ENCODE data around the gene NMB.
A peak's percentile ranks its signal among the peaks of the same experiment; 100 is the strongest.
"Not testable (repeated sequence)": the region's sequence is repeated elsewhere in the genome, so short reads cannot be mapped to it uniquely, and the experiment has no call there.

NMB gene

GRCh38 chr15:84654689-84655453, 3.1 kb downstream of the NMB start:
- peak; percentile 55 for DNase-seq (ENCODE audit: low read depth)

DNA sequence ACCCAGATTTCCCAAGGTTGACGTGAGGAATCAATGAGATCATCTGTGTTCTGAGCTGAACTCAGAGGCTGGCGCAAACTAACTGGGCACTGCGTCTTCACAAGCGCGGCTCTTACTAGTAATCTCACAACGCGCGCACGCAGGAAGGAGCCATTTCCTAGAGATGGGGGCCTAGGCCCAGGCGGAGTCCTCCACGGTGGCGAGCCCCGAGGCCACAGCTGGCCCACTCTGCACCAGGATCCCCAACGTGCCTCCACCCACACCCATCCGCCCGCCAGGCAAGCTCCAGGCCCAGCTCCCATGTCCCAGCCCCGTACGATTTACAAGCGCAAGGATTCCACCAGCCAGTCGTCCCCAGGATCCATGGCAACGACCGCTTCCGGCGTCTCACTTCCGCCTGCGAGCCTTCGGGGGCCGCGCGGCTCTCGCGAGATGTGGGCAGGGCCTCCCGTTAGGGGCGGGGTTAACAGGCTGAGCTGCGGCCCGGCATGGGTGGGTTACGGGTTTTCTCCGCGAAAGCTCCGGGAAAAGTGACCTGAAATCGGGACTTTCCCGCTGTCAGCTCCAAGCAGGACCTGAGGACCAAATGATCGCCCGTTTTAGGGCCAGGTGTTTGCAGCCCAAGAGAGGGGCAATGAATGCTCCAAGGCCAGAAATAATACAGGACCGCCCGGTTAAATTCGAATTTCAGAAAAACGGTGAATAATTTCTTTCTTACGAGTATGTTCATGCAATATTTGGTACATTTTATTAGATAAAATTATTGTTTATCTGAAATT, 3.9 kb downstream of the NMB start, which contains the start of gene WDR73:
TSS of gene WDR73 (minus strand) at position 374 of the 779 bp plus-strand sequence. CDS start at position 365, 9 bp downstream.
- DNase-seq (ENCODE audit: low read depth) = peak; percentile 97

DNA sequence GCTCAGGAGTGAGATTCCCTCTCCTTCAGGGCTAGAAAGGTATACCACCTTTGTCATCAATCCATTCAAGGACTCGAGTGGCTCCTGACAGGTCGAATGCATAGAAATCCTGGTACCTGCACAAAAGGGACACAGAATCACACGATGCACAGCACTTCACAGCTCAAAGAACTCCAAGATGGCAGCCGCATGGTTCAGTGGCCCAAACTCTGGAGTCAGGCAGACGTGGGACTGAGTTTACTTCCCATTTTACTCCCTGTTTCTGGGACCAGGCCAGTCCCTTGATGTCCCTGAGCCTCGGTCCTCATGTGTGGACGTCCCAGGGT, 4.5 kb downstream of the NMB start:
- DNase-seq (ENCODE audit: low read depth) = no peak

DNA sequence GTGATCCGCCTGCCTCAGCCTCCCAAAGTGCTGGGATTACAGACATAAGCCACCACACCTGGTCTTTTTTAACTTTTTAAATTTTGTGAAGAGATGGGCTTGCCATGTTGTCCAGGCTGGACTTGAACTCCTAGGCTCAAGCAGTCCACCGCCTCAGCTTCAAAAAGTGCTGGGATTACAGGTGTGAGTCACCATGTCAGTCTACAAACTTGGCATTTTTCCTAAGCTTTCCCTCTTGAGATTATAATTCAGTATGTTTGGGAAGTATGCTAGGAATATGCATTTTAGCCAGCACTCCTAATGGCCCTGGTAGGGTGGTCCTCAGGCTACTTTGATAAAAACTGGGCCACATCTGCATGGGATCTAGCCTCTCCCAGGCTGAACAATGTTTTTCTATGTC, 8.3 kb downstream of the NMB start:
- no peak for DNase-seq (ENCODE audit: low read depth)

DNA sequence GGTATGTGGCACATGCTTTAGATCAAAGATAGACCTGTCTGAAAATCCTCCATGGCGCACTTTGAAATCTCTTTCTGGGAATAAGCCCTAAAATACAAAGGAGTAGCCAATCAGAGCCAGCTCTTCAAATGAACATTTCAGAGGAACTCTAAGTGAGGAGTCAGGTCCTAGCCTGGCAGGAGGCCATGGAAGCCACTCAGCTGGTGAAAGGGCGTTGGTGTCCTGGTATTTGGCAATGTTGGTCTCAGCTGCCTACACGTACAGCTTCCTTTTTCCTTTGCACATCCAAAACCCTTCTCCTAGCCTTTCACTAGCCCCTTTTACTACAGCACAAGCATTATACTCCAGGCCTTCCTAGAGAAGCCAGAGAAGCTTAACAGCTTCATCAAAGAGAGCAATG, 9.5 kb downstream of the NMB start:
- DNase-seq (ENCODE audit: low read depth) = no peak

DNA sequence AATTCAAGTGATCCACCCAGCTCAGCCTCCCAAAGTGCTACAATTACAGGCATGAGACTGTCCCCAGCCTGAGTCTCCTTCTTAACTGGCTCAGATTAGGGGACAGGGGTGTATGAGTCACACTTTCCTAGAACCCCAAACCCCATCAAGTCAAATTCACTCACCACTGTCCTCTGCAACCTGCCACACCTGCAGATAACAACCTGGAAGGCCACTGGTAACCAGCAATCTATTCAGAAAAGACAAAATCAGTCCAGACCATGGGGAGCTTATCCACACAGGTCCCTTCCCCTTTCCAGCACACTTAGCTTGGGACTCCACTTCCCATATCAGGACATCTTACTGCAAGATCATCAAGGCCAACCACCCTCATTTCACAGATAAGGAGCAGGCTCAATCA, 10.3 kb downstream of the NMB start:
- no peak for DNase-seq (ENCODE audit: low read depth)

GRCh38 chr15:84645997-84646396, 12.0 kb downstream of the NMB start:
- DNase-seq (ENCODE audit: low read depth) = no peak

- DNase-seq (ENCODE audit: low read depth) = no peak
These were observed 12.5 kb downstream of the NMB start for GRCh38 chr15:84645496-84645895.

DNA sequence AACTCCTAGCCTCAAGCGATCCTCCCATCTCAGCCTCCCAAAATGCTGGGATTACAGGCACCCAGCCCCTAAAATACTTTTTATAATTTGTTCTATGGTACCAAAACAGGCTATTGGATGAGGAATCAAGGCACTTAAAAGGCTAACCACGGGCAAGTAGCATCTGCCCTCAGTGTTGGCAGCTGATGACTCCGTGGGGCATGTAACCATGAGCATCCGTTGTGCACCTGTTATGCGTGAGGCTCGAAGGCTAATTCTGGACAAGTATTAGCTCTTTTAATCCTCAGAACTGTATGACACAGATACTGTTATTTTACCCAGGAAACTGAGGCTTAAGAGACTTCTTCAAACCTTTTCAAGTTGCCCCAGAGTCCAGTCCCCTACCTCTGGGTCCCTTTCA, 14.2 kb downstream of the NMB start:
- DNase-seq (ENCODE audit: low read depth) = no peak

- not testable (repeated sequence) for DNase-seq (ENCODE audit: low read depth)
These were observed 15.4 kb downstream of the NMB start for GRCh38 chr15:84642640-84643039.

DNA sequence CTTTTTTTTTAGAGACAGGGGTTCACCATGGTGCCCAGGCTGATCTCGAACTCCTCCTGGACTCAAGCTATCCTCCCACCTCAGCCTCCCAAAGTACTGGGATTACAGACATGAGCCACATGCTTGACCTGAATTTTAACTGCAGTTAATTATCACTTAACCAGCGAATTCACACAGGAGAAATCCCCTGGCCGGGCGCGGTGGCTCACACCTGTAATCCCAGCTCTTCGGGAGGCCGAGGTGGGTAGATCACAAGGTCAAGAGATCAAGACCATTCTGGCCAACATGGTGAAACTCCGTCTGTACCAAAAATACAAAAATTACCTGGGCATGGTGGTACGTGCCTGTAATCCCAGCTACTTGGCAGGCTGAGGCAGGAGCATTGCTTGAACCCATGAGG, 16.1 kb downstream of the NMB start:
- not testable (repeated sequence) for DNase-seq (ENCODE audit: low read depth)

DNA sequence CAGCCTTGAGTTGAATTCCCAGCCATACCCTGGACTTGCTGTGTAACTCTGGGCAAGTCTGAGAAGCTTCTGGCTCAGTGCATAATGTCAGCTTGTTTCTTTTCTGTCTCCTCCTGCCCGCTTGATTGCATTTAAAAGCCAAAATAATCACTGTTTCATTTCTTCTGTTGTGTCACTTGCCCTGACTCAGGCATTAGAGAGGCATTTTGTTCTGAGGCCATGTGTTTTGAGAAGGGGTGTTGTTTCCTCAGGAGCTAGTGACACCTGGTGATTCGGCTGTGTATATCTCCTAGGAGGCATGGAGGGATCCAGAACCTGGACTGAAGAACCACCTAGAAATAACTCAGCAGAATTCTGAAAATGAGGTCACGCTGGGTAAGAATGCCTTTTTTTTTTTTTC, 19.9 kb downstream of the NMB start:
- no peak for DNase-seq (ENCODE audit: low read depth)

DNA sequence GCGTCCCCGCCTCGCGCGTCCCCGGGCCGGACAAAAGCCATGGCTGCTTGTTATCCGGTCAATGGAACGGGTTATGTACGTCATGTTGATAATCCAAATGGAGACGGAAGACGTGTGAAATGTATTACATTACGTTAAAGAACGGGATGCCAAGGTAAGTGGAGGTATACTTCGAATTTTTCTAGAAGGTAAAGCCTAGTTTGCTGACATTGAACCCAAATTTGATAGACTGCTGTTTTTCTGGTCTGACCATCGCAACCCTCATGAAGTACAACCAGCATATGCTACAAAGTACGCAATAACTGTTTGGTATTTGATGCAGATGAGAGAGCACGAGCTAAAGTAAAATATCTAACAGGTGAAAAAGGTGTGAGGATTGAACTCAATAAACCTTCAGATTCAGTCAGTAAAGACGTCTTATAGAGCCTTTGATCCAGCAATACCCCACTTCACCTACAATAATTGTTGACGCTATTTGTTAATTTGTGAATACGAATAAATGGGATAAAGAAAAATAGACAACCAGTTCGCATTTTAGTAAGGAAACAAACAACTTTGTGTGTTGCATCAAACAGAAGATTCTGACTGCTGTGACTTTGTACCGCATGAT, 23.7 kb downstream of the NMB start:
- DNase-seq (ENCODE audit: low read depth) = no peak

DNA sequence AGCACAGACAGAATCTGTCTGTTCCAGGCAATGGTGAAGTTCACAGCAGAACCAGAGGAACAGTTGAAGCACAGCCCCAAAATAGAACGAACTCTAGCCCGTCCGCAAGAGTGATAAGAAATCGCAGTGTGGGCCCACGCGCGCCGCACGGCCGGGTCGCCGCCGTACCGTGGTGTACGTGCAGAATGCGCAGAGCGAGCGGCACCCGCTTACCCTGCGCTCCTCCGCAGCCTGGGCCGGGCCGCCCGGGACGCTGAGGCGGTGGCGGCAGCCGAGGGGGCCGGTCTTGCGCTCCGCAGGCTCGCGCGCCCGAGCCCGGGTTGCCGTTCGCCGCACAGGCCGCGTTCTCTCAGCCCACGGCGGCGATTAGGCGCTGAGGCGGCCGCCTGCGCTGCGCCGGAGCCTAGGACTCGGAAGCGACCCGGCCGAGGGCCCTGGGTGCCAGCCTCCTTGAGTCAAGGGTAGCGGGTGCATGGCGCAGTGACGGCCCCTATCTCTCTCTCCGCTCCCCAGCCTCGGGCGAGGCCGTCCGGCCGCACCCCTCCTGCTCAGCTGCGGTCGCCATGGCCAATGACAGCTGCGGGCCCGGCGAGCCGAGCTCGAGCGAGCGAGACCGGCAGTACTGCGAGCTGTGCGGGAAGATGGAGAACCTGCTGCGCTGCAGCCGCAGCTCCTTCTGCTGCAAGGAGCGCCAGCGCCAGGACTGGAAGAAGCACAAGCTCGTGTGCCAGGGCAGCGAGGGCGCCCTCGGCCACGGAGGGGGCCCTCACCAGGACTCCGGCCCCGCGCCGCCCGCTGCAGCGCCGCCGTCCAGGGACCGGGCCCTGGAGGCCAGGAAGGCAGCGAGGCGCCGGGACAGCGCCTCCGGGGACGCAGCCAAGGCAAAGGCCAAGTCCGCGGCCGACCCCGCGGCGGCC, 24.4 kb downstream of the NMB start:
- peak; percentile 62 for DNase-seq (ENCODE audit: low read depth)

GRCh38 chr15:84631706-84632272, 26.2 kb downstream of the NMB start:
- no peak for DNase-seq (ENCODE audit: low read depth)

DNA sequence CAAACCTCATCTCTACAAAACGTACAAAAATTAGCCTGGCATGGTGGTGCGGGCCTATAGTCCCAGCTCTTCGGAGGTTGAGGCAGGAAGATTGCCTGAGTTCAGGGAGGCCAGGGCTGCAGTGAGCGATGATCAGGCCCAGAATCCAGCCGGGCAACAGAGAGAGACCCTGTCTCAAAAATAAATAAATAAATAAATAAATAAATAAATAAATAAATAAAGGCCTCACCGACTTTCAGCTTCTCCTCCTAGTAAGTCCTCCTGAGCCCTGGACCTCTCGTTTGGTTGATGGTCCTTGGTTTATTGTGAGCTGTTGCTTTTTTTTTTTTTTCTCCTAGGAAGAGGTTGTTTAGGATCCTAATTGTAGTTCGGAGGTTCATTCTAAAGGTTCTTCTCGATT, 29.0 kb downstream of the NMB start:
- DNase-seq (ENCODE audit: low read depth) = no peak

GRCh38 chr15:84625123-84625522, 32.9 kb downstream of the NMB start:
- DNase-seq (ENCODE audit: low read depth) = no peak

DNA sequence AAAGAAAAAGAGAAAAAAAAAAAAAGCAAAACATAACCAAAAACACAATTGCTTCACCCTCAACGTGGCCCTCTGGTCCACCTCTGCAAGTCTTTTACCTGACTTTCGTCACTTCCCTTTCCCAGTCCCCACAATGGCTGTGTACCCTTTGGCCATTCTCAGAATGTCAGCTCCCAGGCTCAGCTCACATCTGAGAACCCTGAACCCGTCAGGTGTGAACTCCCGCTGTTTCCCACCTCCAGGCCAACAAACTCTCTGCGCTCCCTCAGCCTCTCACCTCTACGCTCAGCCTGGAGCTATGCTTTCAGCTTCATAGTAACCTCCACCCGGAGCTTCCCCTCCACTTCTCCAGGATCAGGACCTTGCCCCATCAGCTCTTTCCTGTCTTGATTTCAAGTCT, 33.6 kb downstream of the NMB start:
- no peak for DNase-seq (ENCODE audit: low read depth)

- DNase-seq (ENCODE audit: low read depth) = no peak
These were observed 36.5 kb downstream of the NMB start for GRCh38 chr15:84621358-84621979.

- no peak for DNase-seq (ENCODE audit: low read depth)
These were observed 37.4 kb downstream of the NMB start for GRCh38 chr15:84620626-84621025.

DNA sequence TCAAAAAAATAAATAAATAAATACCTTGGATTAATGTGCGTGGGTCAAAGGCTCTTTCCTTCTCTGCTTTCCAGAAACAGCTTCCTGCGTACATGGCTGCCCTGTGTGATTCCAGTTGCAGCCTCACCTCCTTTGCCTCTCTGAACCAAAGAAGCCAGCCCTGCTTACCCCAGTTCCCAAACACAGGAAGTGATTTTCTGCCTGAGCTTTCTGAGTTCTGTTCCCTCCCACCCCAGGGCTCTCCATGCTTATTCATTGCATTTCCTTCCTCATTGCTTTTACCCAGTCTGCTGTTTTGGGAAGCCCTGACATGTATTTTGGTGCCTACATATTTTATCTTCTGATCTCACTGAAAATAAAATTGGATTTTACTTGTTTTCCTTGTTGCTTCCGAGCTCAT, 41.8 kb downstream of the NMB start:
- no peak for DNase-seq (ENCODE audit: low read depth)

Measured in stimulated activated CD8-positive, alpha-beta memory T cell treated with anti-CD3 and anti-CD28 coated beads, Interleukin-12 subunit alpha, Interleukin-12 subunit beta, amount 100 ng/mL, for 4 hours (primary cell).